Upper lobe of left lung (tissue), 4 donors: ENCODE measurements around the gene PRKAR2B.
"Not testable (repeated sequence)": the region's sequence is repeated elsewhere in the genome, so short reads cannot be mapped to it uniquely, and the experiment has no call there.

Experiments used
- CTCF ChIP-seq, 6 experiments: fragments of 450-650 bp in 4 of 6; fragments of 200-600 bp in 2 of 6; sonication (generic) in 2 of 6; IDR thresholded peaks; one replicate each; pipeline ENCODE4 v1.5.1; 2016 to 2019; ENCODE audit warnings: antibody characterized with exemption in 6 of 6
- EP300 ChIP-seq, 4 donors: sonication (generic); formaldehyde crosslinking; IDR thresholded peaks; one replicate each; pipeline ENCODE4 v1.5.1; 2017; ENCODE audit warnings: antibody characterized with exemption in 4 of 4, control low read depth in 2 of 4
- POLR2AphosphoS5 ChIP-seq, 2 donors: sonication (generic); formaldehyde crosslinking; IDR thresholded peaks; one replicate each; pipeline ENCODE4 v1.5.1; 2017; ENCODE audit warnings: antibody characterized with exemption in 2 of 2

- TF ChIP-seq CTCF, POLR2AphosphoS5, EP300 (IDR thresholded peaks at IDR 0.05): not testable (repeated sequence)
Observed at GRCh38 chr7:107093671-107094070, 49.2 kb downstream of the PRKAR2B start.
